Measurements from ENCODE around the gene CEP290. TPM values are rescaled to one million over a fixed set of nuclear protein-coding genes. Genes with fewer than 3 reads are reported as not detected.

CEP290 gene
- total and polyA plus RNA-seq, 10 of the 15 experiments (the other 5 are each of a cell fraction or from before 2014, with no cell fraction given): 4.8 to 15.7 (median 10.7) TPM

DNA sequence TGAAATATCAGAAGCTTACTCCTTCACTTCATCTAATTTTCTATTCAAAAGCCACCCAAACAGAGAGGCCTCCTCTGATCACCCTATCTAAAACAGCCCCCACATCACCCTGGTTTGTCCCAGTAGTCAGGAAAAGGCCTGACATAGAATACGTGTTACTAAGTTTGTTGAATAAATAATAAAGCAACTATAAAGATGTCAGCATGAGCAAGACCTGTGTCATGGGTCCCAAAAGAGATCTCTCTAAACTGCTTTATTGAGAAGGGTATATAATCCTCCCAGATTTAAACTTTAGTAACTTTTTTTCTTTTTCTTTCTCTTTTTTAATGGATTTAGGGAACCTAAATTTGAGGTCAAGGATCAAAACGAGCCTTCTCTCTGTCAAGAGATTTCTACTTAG lies 85.3 kb downstream of the CEP290 start:
- DNase-seq (ENCODE audit: low read depth, low spot score) (no peak), ATAC-seq (no peak), FAIRE-seq (no peak)
- RAD21 ChIA-PET (ENCODE audit: unreplicated experiment): no interaction called here
- Histone ChIP-seq H3K4me2 (ENCODE audit: control insufficient read depth, insufficient read depth) (no peak overlapping the region), H3K9ac (ENCODE audit: control insufficient read depth, insufficient read depth, low read length) (no peak overlapping the region), H3K36me3 (ENCODE audit: control insufficient read depth in 2 of 2, insufficient read depth in 2 of 2, low read length in 1 of 2) (peaks cover 0 to 2% of the 10 kb centered on the region in 2 experiments; a peak in 1 of 4 replicates), H3K79me2 (ENCODE audit: control insufficient read depth, insufficient read depth, low read length) (no peaks in the 10 kb centered on the region), H2AFZ (ENCODE audit: control insufficient read depth, low read depth, low read length) (no peak overlapping the region), H3K4me1 (ENCODE audit: control insufficient read depth, insufficient read depth, low read length) (no peaks in the 10 kb centered on the region), H3K9me3 (replicated peaks; ENCODE audit: control insufficient read depth, insufficient read depth, low read length) (no peaks in the 10 kb centered on the region), H4K20me1 (ENCODE audit: control insufficient read depth, insufficient read depth) (no peaks in the 10 kb centered on the region), H3K27me3 (replicated peaks in 1 of 2; ENCODE audit: control insufficient read depth in 2 of 2, insufficient read depth in 2 of 2, low read length in 1 of 2) (no peaks in the 10 kb centered on the region), H3K27ac (ENCODE audit: control insufficient read depth, insufficient read depth) (no peak overlapping the region), H3K4me3 (no peak overlapping the region)
- TF ChIP-seq CHD2 (IDR thresholded peaks at IDR 0.05; ENCODE audit: borderline replicate concordance, low read depth, low read length) (no peak), EZH2 (IDR thresholded peaks at IDR 0.05; ENCODE audit: borderline replicate concordance, control insufficient read depth, low read depth, low read length) (no peak), ATF7 (IDR thresholded peaks at IDR 0.05; ENCODE audit: low read depth) (no peak), STAT3 (IDR thresholded peaks at IDR 0.05; ENCODE audit: low read depth, low read length) (no peak), KLF5 (IDR thresholded peaks at IDR 0.05; ENCODE audit: partially characterized antibody) (no peak), ZNF384 (IDR thresholded peaks at IDR 0.05; ENCODE audit: borderline replicate concordance, low read depth, low read length) (no peak), MTA3 (IDR thresholded peaks at IDR 0.05; ENCODE audit: borderline replicate concordance, low read length) (no peak), TARDBP (IDR thresholded peaks at IDR 0.05; ENCODE audit: borderline replicate concordance) (no peak), ZNF24 (IDR thresholded peaks at IDR 0.05) (no peak)
- TF ChIP-seq, protein P1, sequence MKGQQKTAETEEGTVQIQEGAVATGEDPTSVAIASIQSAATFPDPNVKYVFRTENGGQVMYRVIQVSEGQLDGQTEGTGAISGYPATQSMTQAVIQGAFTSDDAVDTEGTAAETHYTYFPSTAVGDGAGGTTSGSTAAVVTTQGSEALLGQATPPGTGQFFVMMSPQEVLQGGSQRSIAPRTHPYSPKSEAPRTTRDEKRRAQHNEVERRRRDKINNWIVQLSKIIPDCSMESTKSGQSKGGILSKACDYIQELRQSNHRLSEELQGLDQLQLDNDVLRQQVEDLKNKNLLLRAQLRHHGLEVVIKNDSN (IDR thresholded peaks at IDR 0.05; ENCODE audit: borderline replicate concordance, extremely low read length, insufficient read depth, low read depth, low read length): no peak
- POLR2A ChIA-PET: no interaction called here
- BruUV-seq (replicated peaks): no TSS peak
- in situ Hi-C loops (cut with MboI): no loop called here
- intact Hi-C loops (cut with micrococcal nuclease; ENCODE audit: unreplicated experiment): no loop called here
- CTCF ChIA-PET: interaction anchor here (1.4 to 2.2 kb wide), 2 partner anchors 10 to 18 kb away, joined by 6 read pairs; no protein-coding TSS in a partner anchor
- SMC1A ChIA-PET (ENCODE audit: uncharacterized antibody, unreplicated experiment): interaction anchor here (0.6 kb wide), 1 partner anchor 18 kb away, joined by 3 read pairs; no protein-coding TSS in a partner anchor
- WGBS (ENCODE audit: insufficient coverage, insufficient replicate concordance, low lambda C conversion rate, missing lambda C conversion rate): 75% methylated on average over 2 of the region's 2 CpGs

Data from GM12878 (cell line).